ENCODE results near the gene TFAM.

TFAM gene

GRCh38 chr10:58433571-58433970 is 48.4 kb downstream of the TFAM start:
- no peak for DNase-seq (ENCODE audit: low spot score)

DNA sequence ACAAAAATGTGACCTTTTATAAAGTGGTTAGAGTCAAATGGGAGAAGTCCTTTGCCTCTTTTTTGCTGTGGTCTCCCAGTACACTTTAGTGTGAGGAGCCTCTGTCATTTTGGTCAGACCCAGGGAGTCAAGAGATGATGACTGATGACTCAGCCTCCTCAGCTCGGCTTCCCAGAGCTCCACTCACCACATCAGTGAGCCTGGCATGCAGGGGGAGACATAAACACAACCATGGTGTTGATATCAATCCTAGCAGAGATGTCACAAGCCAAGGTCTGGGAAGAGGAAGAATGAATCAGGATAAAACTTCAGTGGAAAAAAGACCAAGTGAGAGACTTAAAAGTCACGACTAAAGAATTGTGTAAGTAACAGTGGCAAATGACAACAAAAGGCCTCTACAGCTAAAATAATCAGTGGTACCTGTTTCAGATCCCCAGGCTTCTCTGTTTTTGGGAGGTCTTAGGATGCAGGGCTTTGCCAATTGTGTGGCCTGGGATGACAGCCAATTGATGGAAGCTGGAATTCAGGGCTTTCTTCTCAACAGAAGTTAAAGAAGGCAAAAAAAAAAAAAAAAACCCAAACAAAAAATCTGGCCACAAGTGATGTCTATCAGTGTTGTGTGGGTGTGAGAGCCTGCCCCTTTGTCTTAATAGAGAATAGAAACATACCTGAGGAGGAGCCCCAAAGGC is 50.2 kb downstream of the TFAM start:
- no peak for DNase-seq (ENCODE audit: low spot score)

DNA sequence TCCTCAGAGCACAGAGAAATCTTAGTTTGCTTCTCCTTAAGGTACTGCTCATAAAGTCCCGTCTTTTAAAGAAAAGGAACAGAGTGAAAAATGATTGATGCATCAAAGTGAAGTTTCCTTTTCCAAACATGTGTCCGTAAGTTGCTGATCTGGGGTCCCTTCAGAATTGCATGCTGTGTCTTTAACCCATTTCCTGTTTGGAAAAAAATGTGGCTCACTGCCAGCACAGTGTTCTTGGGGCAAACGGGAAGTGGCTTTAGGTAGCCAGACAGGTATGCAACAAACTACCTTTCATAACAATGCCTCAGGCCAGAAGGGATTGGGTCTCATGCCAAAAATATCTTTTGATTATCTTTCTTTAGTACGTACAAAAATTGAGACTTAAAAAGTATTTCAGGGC is 50.9 kb downstream of the TFAM start:
- no peak for DNase-seq (ENCODE audit: low spot score)

GRCh38 chr10:58438340-58438871 is 53.2 kb downstream of the TFAM start:
- no peak for DNase-seq (ENCODE audit: low spot score)

DNA sequence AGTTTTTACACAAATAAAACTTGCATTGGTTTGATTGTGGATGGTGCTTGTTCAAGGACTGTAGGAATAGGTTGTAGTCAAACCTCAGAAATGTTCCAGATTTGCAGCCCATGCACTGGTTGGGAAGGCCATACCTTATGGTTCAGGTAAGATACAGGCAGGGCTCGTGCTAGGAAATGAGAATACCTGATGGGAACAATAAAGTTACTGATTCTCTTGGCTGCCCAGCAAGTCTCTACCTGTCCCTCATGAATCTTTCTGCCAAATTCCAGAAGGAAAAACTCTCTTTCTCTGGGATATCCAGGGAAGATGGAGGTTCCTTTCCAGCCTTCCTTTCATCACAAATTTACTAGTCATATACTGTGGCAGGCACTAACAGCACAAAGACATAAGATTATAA is 53.8 kb downstream of the TFAM start:
- DNase-seq (ENCODE audit: low spot score), result no peak

GRCh38 chr10:58439632-58440364 is 54.6 kb downstream of the TFAM start:
- no peak for DNase-seq (ENCODE audit: low spot score)

DNA sequence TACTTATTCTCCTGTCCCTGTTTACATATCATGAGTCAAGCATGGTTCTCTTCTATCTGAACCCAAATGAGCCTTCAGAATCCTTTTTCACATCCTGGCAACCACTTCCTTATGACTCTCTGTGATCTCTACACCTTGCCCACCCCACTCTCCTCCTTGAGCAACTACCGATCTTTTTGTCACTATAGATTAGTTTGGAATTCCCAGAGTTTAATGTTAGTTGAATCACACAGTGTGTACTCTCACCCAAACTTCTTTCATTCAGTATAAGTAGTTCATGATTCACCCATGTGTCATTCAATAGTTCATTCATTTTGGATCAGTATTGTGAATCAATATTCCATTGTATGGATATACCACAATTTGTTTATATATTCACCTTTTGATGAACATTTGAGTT is 55.3 kb downstream of the TFAM start:
- no peak for DNase-seq (ENCODE audit: low spot score)

DNA sequence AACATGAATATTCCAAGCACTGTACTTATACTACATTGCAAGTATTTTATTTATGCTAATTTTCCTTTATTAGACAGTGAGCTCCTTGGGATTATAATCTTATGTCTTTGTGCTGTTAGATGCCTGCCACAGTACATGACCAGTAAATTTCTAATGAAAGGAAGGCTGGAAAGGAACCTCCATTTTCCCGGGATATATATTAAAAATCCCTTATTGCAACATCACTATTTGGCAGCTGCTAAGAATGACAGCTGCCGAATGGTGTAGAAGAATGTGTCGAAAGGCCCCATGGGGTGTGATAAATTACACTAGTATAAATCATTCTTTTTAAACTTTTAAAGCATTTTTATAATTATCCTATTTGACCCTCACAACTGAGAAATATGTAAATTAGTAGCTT is 59.1 kb downstream of the TFAM start:
- no peak for DNase-seq (ENCODE audit: low spot score)

DNA sequence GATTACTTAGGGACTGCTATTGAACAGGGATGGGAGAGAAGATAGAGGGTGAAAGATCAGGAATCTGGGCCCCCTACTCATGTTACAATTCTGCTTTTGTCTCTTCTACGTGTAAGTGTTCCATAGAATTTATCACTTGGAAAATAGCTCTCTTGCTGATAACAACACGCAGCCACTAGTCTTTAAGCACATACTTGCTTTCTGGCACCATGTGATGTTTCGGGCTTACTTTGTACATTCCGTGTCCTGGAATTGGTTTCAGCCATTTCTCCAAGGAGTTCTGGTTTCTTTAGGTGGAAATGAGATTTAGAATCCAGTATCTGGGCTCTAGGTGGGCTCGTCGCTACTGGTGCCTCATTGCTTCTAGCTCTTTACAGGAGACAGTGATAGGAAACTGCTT is 59.7 kb downstream of the TFAM start:
- DNase-seq (ENCODE audit: low spot score), result no peak

DNA sequence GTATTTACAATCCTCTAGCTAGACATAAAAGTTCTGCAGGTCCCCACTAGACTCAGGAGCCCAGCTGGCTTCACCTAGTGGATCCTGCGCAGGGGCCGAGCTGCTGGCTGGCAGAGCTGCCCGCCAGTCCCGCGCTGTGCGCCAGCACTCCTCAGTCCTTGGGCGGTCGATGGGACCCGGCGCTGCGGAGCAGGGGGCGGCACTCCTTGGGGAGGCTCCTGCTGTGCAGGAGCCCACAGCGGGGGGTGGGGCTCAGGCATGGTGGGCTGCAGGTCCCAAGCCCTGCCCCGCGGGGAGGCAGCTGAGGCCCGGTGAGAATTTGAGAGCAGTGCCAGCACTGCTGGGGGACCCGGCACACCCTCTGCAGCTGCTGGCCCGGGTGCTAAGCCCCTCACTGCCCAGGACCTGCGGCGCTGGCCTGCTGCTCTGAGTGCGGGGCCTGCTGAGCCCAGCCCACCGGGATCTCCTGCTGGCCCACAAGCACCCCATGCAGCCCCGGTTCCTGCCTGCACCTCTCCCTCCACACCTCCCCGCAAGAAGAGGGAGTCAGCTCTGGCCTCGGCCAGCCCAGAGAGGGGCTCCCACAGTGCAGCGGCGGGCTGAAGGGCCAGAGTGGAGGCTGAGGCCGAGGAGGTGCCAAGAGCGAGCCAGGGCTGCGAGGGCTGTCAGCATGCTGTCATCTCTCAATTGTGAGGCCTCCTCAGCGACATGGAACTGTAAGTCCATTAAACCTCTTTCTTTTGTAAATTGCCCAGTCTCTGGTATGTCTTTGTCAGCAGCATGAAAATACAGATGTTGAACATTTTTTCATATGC is 63.1 kb downstream of the TFAM start:
- DNase-seq (ENCODE audit: low spot score), result no peak
